Measurements from ENCODE around the gene IGSF21. TPM values are rescaled to one million over a fixed set of nuclear protein-coding genes. Genes with fewer than 3 reads are reported as not detected.

IGSF21 gene
- total and polyA plus RNA-seq, 2 of the 8 experiments (the other 6 are each of a cell fraction or from before 2014, with no cell fraction given) = 22.5 to 28.5 TPM

GRCh38 chr1:18211764-18212163 is 104.2 kb downstream of the IGSF21 start:
- H3K23ac ChIP-seq (ENCODE audit: insufficient read length) = no peak overlapping the region
- no peaks in the 10 kb centered on the region; a peak in 1 of 4 replicates for H3K79me2 ChIP-seq (ENCODE audit: control insufficient read depth in 1 of 2, insufficient read depth in 2 of 2, low read length in 2 of 2)
- H2AK5ac ChIP-seq (ENCODE audit: low read depth, low read length) = no peak overlapping the region
- POLR2A ChIA-PET (ENCODE audit: partially characterized antibody) = interaction anchor here (0.7 to 1.4 kb wide), 3 partner anchors 10 to 22 kb away, joined by 3 read pairs; no protein-coding TSS in a partner anchor
- no peak overlapping the region for H2BK5ac ChIP-seq (ENCODE audit: low read depth, low read length)
- H2BK15ac ChIP-seq (ENCODE audit: low read length) = no peak overlapping the region
- H3K4me3 ChIP-seq (ENCODE audit: extremely low read depth in 1 of 4, insufficient read depth in 2 of 4, low read depth in 3 of 4, low read length in 4 of 4) = no peak overlapping the region
- no peak for DNase-seq (ENCODE audit: low read depth in 1 of 2, low spot score in 2 of 2)
- no peak overlapping the region for H4K8ac ChIP-seq (ENCODE audit: extremely low read depth, insufficient read depth, low read length)
- no peak overlapping the region for H3K4ac ChIP-seq (replicated peaks; ENCODE audit: insufficient read length, low read depth, low read length)
- H3K27ac ChIP-seq (ENCODE audit: low read depth, low read length) = no peak overlapping the region
- no peak overlapping the region for H4K5ac ChIP-seq (ENCODE audit: insufficient read length, low read depth, low read length)
- no peak overlapping the region for H2AFZ ChIP-seq (ENCODE audit: low read length)
- no peak overlapping the region for H2BK120ac ChIP-seq (replicated peaks; ENCODE audit: low read depth, low read length)
- H4K91ac ChIP-seq (replicated peaks; ENCODE audit: insufficient read length, low read length) = no peak overlapping the region
- H2BK20ac ChIP-seq (ENCODE audit: low read length) = no peak overlapping the region
- H3K9me3 ChIP-seq (ENCODE audit: insufficient read depth in 2 of 2, low read depth in 1 of 2, low read length in 1 of 2) = no peaks in the 10 kb centered on the region
- no peaks in the 10 kb centered on the region for H4K20me1 ChIP-seq (replicated peaks in 1 of 2; ENCODE audit: control insufficient read depth in 1 of 2, insufficient read depth in 2 of 2, low read length in 2 of 2)
- peaks cover 0 to 3% (median 1%) of the 10 kb centered on the region in 4 experiments; a peak in 2 of 7 replicates for H3K4me1 ChIP-seq (replicated peaks in 1 of 4; ENCODE audit: control insufficient read depth in 3 of 4, insufficient read depth in 4 of 4, low read length in 3 of 4)
- H3K18ac ChIP-seq (ENCODE audit: extremely low read depth, low read length) = peak overlapping the region; percentile 38; the same call in 1 of the 2 replicates
- FAIRE-seq = no peak
- H3K23me2 ChIP-seq (ENCODE audit: low read depth, low read length) = no peaks in the 10 kb centered on the region
- CTCF ChIA-PET (ENCODE audit: partially characterized antibody) = interaction anchor here (0.7 to 2.1 kb wide), 9 partner anchors 11 to 370 kb away, joined by 3 to 9 read pairs (median 4); no protein-coding TSS in a partner anchor
- H3K56ac ChIP-seq (replicated peaks; ENCODE audit: insufficient read length, low read depth, low read length) = no peak overlapping the region
- peak overlapping the region; percentile 71; the same call in 1 of the 2 replicates for H2BK12ac ChIP-seq (ENCODE audit: low read depth, low read length)
- H3K9ac ChIP-seq (replicated peaks in 1 of 4; ENCODE audit: extremely low read depth in 1 of 4, low read depth in 3 of 4, low read length in 3 of 4) = no peak overlapping the region
- H3K79me1 ChIP-seq (ENCODE audit: low read depth, low read length) = no peaks in the 10 kb centered on the region
- no peak overlapping the region for H3K4me2 ChIP-seq (ENCODE audit: insufficient read depth in 1 of 2, low read depth in 2 of 2, low read length in 2 of 2)
- TF ChIP-seq TEAD4 (IDR thresholded peaks at IDR 0.05; ENCODE audit: low read depth, low read length) = no peak
- TF ChIP-seq GABPA (IDR thresholded peaks at IDR 0.05; ENCODE audit: borderline replicate concordance, insufficient read depth, low read length) = no peak
- no peaks in the 10 kb centered on the region for H3K36me3 ChIP-seq (ENCODE audit: control insufficient read depth in 2 of 4, insufficient read depth in 4 of 4, low read length in 3 of 4)
- no peak overlapping the region for H3K14ac ChIP-seq (ENCODE audit: insufficient read length)
- H3K27me3 ChIP-seq (replicated peaks in 1 of 4; ENCODE audit: control insufficient read depth in 3 of 4, extremely low read depth in 1 of 4, insufficient read depth in 3 of 4, low read length in 3 of 4) = no peaks in the 10 kb centered on the region; a peak in 1 of 7 replicates
- WGBS, 2 experiments (ENCODE audit: extremely low coverage in 1 of 2, insufficient coverage in 1 of 2, insufficient read length in 1 of 2, insufficient replicate concordance in 2 of 2, low coverage in 1 of 2, low lambda C conversion rate in 2 of 2, missing lambda C conversion rate in 1 of 2) = 91% methylated on average over 8 of the region's 8 CpGs; no CpG with 5 or more reads in 1 of the 2 experiments
